Activated T-helper 2 cell treated with anti-CD3 and anti-CD28 coated beads, Interferon-gamma antibody, Interleukin-2, Interleukin-4, amounts not matched to agents 10 μg/mL and 5 μg/mL and 100 μg/mL, durations not matched to agents 14 hours and 24 hours and 36 hours (primary cell): ENCODE measurements around the gene FANCG. TPM values are rescaled to one million over a fixed set of nuclear protein-coding genes. Genes with fewer than 3 reads are reported as not detected.

Source experiments
- DNase-seq: peaks from one replicate; pipeline ENCODE4 v3.0.0; 2021; ENCODE audit warnings: low spot score
- H3K27ac Mint-ChIP-seq: one replicate; pipeline ENCODE4 v1.8.0; 2021; ENCODE audit warnings: mixed read lengths
- H3K27me3 Mint-ChIP-seq: one replicate; pipeline ENCODE4 v1.8.0; 2021; ENCODE audit warnings: low read depth, mixed read lengths
- H3K36me3 Mint-ChIP-seq: one replicate; pipeline ENCODE4 v1.8.0; 2021; ENCODE audit warnings: low read depth, mixed read lengths
- H3K4me1 Mint-ChIP-seq: one replicate; pipeline ENCODE4 v1.8.0; 2021; ENCODE audit warnings: low read depth, mixed read lengths
- H3K4me3 Mint-ChIP-seq: one replicate; pipeline ENCODE4 v1.8.0; 2021; ENCODE audit warnings: low read depth, mild to moderate bottlenecking, moderate library complexity, mixed read lengths
- H3K9me3 Mint-ChIP-seq: one replicate; pipeline ENCODE4 v1.8.0; 2021; ENCODE audit warnings: mixed read lengths
- intact Hi-C: fragments of 100-400 bp; cut with micrococcal nuclease; formaldehyde crosslinking; loops from one replicate; pipeline ENCODE4 v1.15.1; 2023
- total RNA-seq: library from RNA; stranded (reverse); gene quantifications from 2 replicates; pipeline ENCODE4 v1.2.3, GENCODE V29; 2022

FANCG gene
- total RNA-seq: 102 and 107 TPM in 2 replicates

GRCh38 chr9:35079426-35080341 is at the start of gene FANCG:
TSS of gene FANCG (minus strand) at chr9:35079942. CDS start at chr9:35079524, 418 bp downstream.
- intact Hi-C loops: loop anchor here (1.0 to 10.0 kb wide), 5 partner anchors 7 to 1405 kb away; partner anchors contain the start of genes HINT2, PIGO, SPAG8 and STOML2
- Mint-ChIP-seq H3K36me3 (peaks cover 31% of the 10 kb centered on the region), H3K27me3 (no peaks in the 10 kb centered on the region), H3K9me3 (no peaks in the 10 kb centered on the region), H3K4me1 (peaks cover 27% of the 10 kb centered on the region), H3K4me3 (peak within 1 kb of the TSS; percentile 96), H3K27ac (peak within 1 kb of the TSS; percentile 97)
- peak; percentile 86 for DNase-seq

GRCh38 chr9:35116898-35117551 is 37.3 kb upstream of the FANCG start:
- Mint-ChIP-seq H3K36me3 (no peaks in the 10 kb centered on the region), H3K4me3 (peak overlapping the region; percentile 91), H3K27ac (peak overlapping the region; percentile 89), H3K27me3 (peaks cover 8% of the 10 kb centered on the region), H3K4me1 (peaks cover 36% of the 10 kb centered on the region), H3K9me3 (no peaks in the 10 kb centered on the region)
- intact Hi-C loops: loop anchor here (1.0 to 10.0 kb wide), 8 partner anchors 45 to 940 kb away; partner anchors contain the start of genes DNAI1, FAM219A, HINT2 and SPAG8
- peak; percentile 81 for DNase-seq

- Mint-ChIP-seq H3K4me3 (peak overlapping the region; percentile 91), H3K36me3 (no peaks in the 10 kb centered on the region), H3K9me3 (no peaks in the 10 kb centered on the region), H3K27me3 (peaks cover 6% of the 10 kb centered on the region), H3K27ac (peak overlapping the region; percentile 89), H3K4me1 (peaks cover 40% of the 10 kb centered on the region)
- intact Hi-C loops: loop anchor here (1.0 to 10.0 kb wide), 8 partner anchors 46 to 939 kb away; partner anchors contain the start of genes DNAI1, FAM219A, HINT2 and SPAG8
- no peak for DNase-seq
Measured at GRCh38 chr9:35116539-35116897, 36.8 kb upstream of the FANCG start.

GRCh38 chr9:35115680-35116538 is 36.2 kb upstream of the FANCG start, which contains the start of gene ATOSB:
TSS of gene ATOSB (minus strand) at chr9:35115862. CDS start at chr9:35108274, 7,588 bp downstream.
- DNase-seq: peak; percentile 93
- Mint-ChIP-seq H3K36me3 (no peaks in the 10 kb centered on the region), H3K9me3 (no peaks in the 10 kb centered on the region), H3K27ac (peak within 1 kb of the TSS; percentile 89), H3K4me1 (peaks cover 41% of the 10 kb centered on the region), H3K4me3 (peak within 1 kb of the TSS; percentile 91), H3K27me3 (peaks cover 3% of the 10 kb centered on the region)
- intact Hi-C loops: loop anchor here (1.0 to 10.0 kb wide), 8 partner anchors 46 to 939 kb away; partner anchors contain the start of genes DNAI1, FAM219A, HINT2 and SPAG8

- Mint-ChIP-seq H3K27me3 (peaks cover under 1% of the 10 kb centered on the region), H3K9me3 (no peaks in the 10 kb centered on the region), H3K36me3 (no peaks in the 10 kb centered on the region), H3K4me3 (peak overlapping the region; percentile 91), H3K27ac (peak overlapping the region; percentile 89), H3K4me1 (peaks cover 45% of the 10 kb centered on the region)
- peak; percentile 43 for DNase-seq
- intact Hi-C loops: loop anchor here (1.0 to 10.0 kb wide), 6 partner anchors 47 to 938 kb away; partner anchors contain the start of genes DNAI1, DNAJB5, FAM219A and HINT2
Measured at GRCh38 chr9:35114840-35115628, 35.3 kb upstream of the FANCG start.

- Mint-ChIP-seq H3K4me1 (peaks cover 45% of the 10 kb centered on the region), H3K27ac (peak overlapping the region; percentile 89), H3K9me3 (no peaks in the 10 kb centered on the region), H3K4me3 (peak overlapping the region; percentile 91), H3K36me3 (no peaks in the 10 kb centered on the region), H3K27me3 (no peaks in the 10 kb centered on the region)
- intact Hi-C loops: loop anchor here (1.0 to 10.0 kb wide), 4 partner anchors 127 to 701 kb away; partner anchors contain the start of genes DNAI1, DNAJB5, FAM219A and HINT2
- DNase-seq: peak; percentile 79
Measured at GRCh38 chr9:35114113-35114839, 34.5 kb upstream of the FANCG start.

- DNase-seq: no peak
- H3K27me3 Mint-ChIP-seq: no peaks in the 10 kb centered on the region
- intact Hi-C loops: loop anchor here (5.0 to 10.0 kb wide), 3 partner anchors 125 to 702 kb away; partner anchors contain the start of genes DNAI1, DNAJB5, FAM219A and HINT2
- peak overlapping the region; percentile 81 for H3K27ac Mint-ChIP-seq
- H3K4me1 Mint-ChIP-seq: peaks cover 45% of the 10 kb centered on the region
- no peaks in the 10 kb centered on the region for H3K9me3 Mint-ChIP-seq
- peak overlapping the region; percentile 71 for H3K4me3 Mint-ChIP-seq
- H3K36me3 Mint-ChIP-seq: no peaks in the 10 kb centered on the region
Measured at GRCh38 chr9:35112257-35113020, 32.7 kb upstream of the FANCG start.

- Mint-ChIP-seq H3K27ac (peak overlapping the region; percentile 81), H3K4me1 (peaks cover 35% of the 10 kb centered on the region), H3K27me3 (no peaks in the 10 kb centered on the region), H3K9me3 (no peaks in the 10 kb centered on the region), H3K36me3 (peaks cover 4% of the 10 kb centered on the region), H3K4me3 (peak overlapping the region; percentile 71)
- DNase-seq: peak; percentile 93
- intact Hi-C loops: loop anchor here (1.0 to 10.0 kb wide), 6 partner anchors 8 to 704 kb away; partner anchors contain the start of genes DNAI1, DNAJB5, FAM219A and HINT2
Measured at GRCh38 chr9:35111001-35111933, 31.5 kb upstream of the FANCG start.

GRCh38 chr9:35110327-35110761 is 30.6 kb upstream of the FANCG start:
- H3K27ac Mint-ChIP-seq: no peak overlapping the region
- DNase-seq: no peak
- peaks cover 32% of the 10 kb centered on the region for H3K4me1 Mint-ChIP-seq
- H3K36me3 Mint-ChIP-seq: peaks cover 10% of the 10 kb centered on the region
- peak overlapping the region; percentile 71 for H3K4me3 Mint-ChIP-seq
- H3K9me3 Mint-ChIP-seq: no peaks in the 10 kb centered on the region
- intact Hi-C loops: loop anchor here (5.0 to 10.0 kb wide), 3 partner anchors 123 to 704 kb away; partner anchors contain the start of genes DNAI1, DNAJB5, FAM219A and HINT2
- H3K27me3 Mint-ChIP-seq: no peaks in the 10 kb centered on the region
